Osteoblast (primary cell): ENCODE measurements around the gene GNB3. TPM values are rescaled to one million over a fixed set of nuclear protein-coding genes. Genes with fewer than 3 reads are reported as not detected.
"Not testable (repeated sequence)": the region's sequence is repeated elsewhere in the genome, so short reads cannot be mapped to it uniquely, and the experiment has no call there.

ENCODE experiments used
- DNase-seq: peaks from one replicate; pipeline ENCODE4 v3.0.0; 2011; ENCODE audit warnings: low spot score, mixed read lengths; ENCODE audit not compliant: insufficient read length; ENCODE audit errors: missing footprints
- H2AFZ ChIP-seq: 2 replicates; pipeline ENCODE4 v1.6.0; 2011; ENCODE audit warnings: mild to moderate bottlenecking, low read length
- H3K27ac ChIP-seq: 2 replicates; pipeline ENCODE4 v1.5.1; 2011; ENCODE audit warnings: mild to moderate bottlenecking, low read depth, low read length, moderate library complexity
- H3K27me3 ChIP-seq: 2 replicates; pipeline ENCODE4 v1.6.0; 2012; ENCODE audit warnings: mild to moderate bottlenecking, control low read depth, inconsistent platforms, low read length, moderate library complexity; ENCODE audit not compliant: insufficient read depth
- H3K36me3 ChIP-seq: 2 replicates; pipeline ENCODE4 v1.5.1; 2011; ENCODE audit warnings: mild to moderate bottlenecking, low read length, control low read depth, moderate library complexity; ENCODE audit not compliant: insufficient read depth
- H3K4me1 ChIP-seq: 2 replicates; pipeline ENCODE4 v1.5.1; 2011; ENCODE audit warnings: mild to moderate bottlenecking, low read length, control low read depth, moderate library complexity; ENCODE audit not compliant: insufficient read depth
- H3K4me2 ChIP-seq: 2 replicates; pipeline ENCODE4 v1.6.0; 2011; ENCODE audit warnings: mild to moderate bottlenecking, low read length; ENCODE audit not compliant: insufficient read depth
- H3K4me3 ChIP-seq: fragments of 200-600 bp; sonication (generic); 3 replicates; pipeline ENCODE4 v1.5.1; 2012; ENCODE audit warnings: mild to moderate bottlenecking, low read length, inconsistent platforms; ENCODE audit not compliant: insufficient read depth
- H3K79me2 ChIP-seq: 2 replicates; pipeline ENCODE4 v1.6.0; 2012; ENCODE audit warnings: mild to moderate bottlenecking, low read length, control low read depth, inconsistent platforms; ENCODE audit not compliant: insufficient read depth
- H3K9me3 ChIP-seq: 2 replicates; pipeline ENCODE4 v1.5.1; 2011; ENCODE audit warnings: low read depth, low read length, control low read depth
- H4K20me1 ChIP-seq: 2 replicates; pipeline ENCODE4 v1.6.0; 2012; ENCODE audit warnings: mild to moderate bottlenecking, low read length, control low read depth; ENCODE audit not compliant: insufficient read depth
- CTCF ChIP-seq: IDR thresholded peaks from 2 replicates; pipeline ENCODE4 v1.5.1; 2011; ENCODE audit warnings: mild to moderate bottlenecking, low read depth, low read length, moderate library complexity; ENCODE audit errors: extremely low read depth
- total RNA-seq: library from RNA; depleted of rRNA; stranded (reverse); fragments of >200 nt; gene quantifications from 2 replicates; pipeline ENCODE4 v1.2.3, GENCODE V29; 2012

The GNB3 gene
- total RNA-seq, 1 donor: 1.4 TPM

- Histone ChIP-seq H3K36me3 (peaks cover 9% of the 10 kb centered on the region), H3K27me3 (no peaks in the 10 kb centered on the region), H3K9me3 (no peaks in the 10 kb centered on the region), H2AFZ (no peak overlapping the region), H4K20me1 (no peaks in the 10 kb centered on the region), H3K79me2 (no peaks in the 10 kb centered on the region), H3K4me2 (no peak overlapping the region), H3K4me3 (no peak overlapping the region), H3K27ac (no peak overlapping the region), H3K4me1 (no peaks in the 10 kb centered on the region)
- no peak for TF ChIP-seq CTCF
- DNase-seq: no peak
Observed at GRCh38 chr12:6883252-6883651, 42.5 kb downstream of the GNB3 start.

- Histone ChIP-seq H3K4me1 (no peaks in the 10 kb centered on the region), H3K4me3 (no peak overlapping the region), H3K27me3 (no peaks in the 10 kb centered on the region), H3K27ac (no peak overlapping the region), H3K4me2 (no peak overlapping the region), H2AFZ (no peak overlapping the region), H3K36me3 (peaks cover 11% of the 10 kb centered on the region), H4K20me1 (no peaks in the 10 kb centered on the region), H3K79me2 (no peaks in the 10 kb centered on the region), H3K9me3 (no peaks in the 10 kb centered on the region)
- TF ChIP-seq CTCF: no peak
- DNase-seq: no peak
Observed at GRCh38 chr12:6883683-6884082, 43.0 kb downstream of the GNB3 start.

- H3K27me3 ChIP-seq: no peaks in the 10 kb centered on the region
- no peak overlapping the region for H3K27ac ChIP-seq
- no peak overlapping the region for H2AFZ ChIP-seq
- no peak for TF ChIP-seq CTCF
- no peak for DNase-seq
- no peak overlapping the region for H3K4me2 ChIP-seq
- no peaks in the 10 kb centered on the region for H4K20me1 ChIP-seq
- H3K4me3 ChIP-seq: no peak overlapping the region
- H3K4me1 ChIP-seq: no peaks in the 10 kb centered on the region
- no peaks in the 10 kb centered on the region for H3K9me3 ChIP-seq
- peaks cover 11% of the 10 kb centered on the region for H3K36me3 ChIP-seq
- H3K79me2 ChIP-seq: no peaks in the 10 kb centered on the region
Observed at GRCh38 chr12:6884539-6884938, 43.8 kb downstream of the GNB3 start.

GRCh38 chr12:6886206-6886999, 45.7 kb downstream of the GNB3 start:
- not testable (repeated sequence) for H3K27me3 ChIP-seq, H3K4me3 ChIP-seq, H2AFZ ChIP-seq, DNase-seq, H3K4me2 ChIP-seq, H3K4me1 ChIP-seq, H4K20me1 ChIP-seq, H3K79me2 ChIP-seq, H3K9me3 ChIP-seq, H3K27ac ChIP-seq
- H3K36me3 ChIP-seq: peaks cover 11% of the 10 kb centered on the region
